ENCODE results near the gene CAMTA1.

Gene CAMTA1

GRCh38 chr1:7476861-7477547 is 691.8 kb downstream of the CAMTA1 start:
- Histone ChIP-seq H3K27ac (ENCODE audit: low read depth, low read length) (no peak overlapping the region), H3K9ac (ENCODE audit: low read depth, low read length) (no peak overlapping the region), H3K9me3 (ENCODE audit: insufficient read depth, low read depth, low read length) (no peaks in the 10 kb centered on the region), H3K36me3 (ENCODE audit: insufficient read depth, low read length) (no peaks in the 10 kb centered on the region), H3K27me3 (ENCODE audit: insufficient read depth, low read length) (no peaks in the 10 kb centered on the region), H3K4me1 (ENCODE audit: insufficient read depth, low read length) (0 out of 2 replicates have a peak, but pooled peaks cover 3% of the 10 kb centered on the region), H3K4me3 (ENCODE audit: low read length) (no peak overlapping the region)
- 81% methylated on average over 17 of the region's 17 CpGs for WGBS

GRCh38 chr1:7477593-7477992 is 692.3 kb downstream of the CAMTA1 start:
- WGBS = 89% methylated on average over 12 of the region's 12 CpGs
- Histone ChIP-seq H3K4me3 (ENCODE audit: low read length) (no peak overlapping the region), H3K4me1 (ENCODE audit: insufficient read depth, low read length) (0 out of 2 replicates have a peak, but pooled peaks cover 3% of the 10 kb centered on the region), H3K27ac (ENCODE audit: low read depth, low read length) (no peak overlapping the region), H3K36me3 (ENCODE audit: insufficient read depth, low read length) (no peaks in the 10 kb centered on the region), H3K9me3 (ENCODE audit: insufficient read depth, low read depth, low read length) (no peaks in the 10 kb centered on the region), H3K27me3 (ENCODE audit: insufficient read depth, low read length) (no peaks in the 10 kb centered on the region), H3K9ac (ENCODE audit: low read depth, low read length) (no peak overlapping the region)

DNA sequence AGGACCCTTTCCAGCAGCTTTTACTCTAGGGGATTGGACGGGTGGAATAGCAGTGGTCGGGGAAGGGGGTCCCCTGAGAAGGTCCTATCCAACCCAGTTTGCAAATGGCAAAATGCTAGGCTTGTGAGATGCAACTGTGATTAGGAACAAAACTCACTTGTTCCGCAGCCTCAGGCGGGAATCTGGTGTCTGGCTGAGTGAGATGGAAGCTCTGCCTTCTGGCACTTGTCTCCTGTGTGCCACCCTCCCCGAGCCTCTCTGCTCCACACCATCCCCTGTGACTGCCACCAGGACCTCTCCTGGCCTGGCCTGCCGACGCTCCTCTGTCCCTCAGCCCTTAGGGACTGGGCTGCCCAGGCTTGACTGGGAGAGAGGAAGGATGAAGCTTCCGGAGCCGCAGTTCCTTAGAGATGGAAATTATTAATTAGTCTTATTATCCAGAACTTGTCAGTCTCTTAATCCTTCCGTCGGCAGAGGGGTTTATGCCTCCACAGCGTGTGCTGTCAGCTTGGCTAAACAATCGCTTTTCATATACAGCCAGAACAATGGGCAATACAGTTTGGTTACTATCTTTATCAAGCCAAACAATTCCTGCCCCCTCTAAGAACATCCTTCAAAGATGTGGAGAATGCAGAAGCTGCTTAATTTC is 693.0 kb downstream of the CAMTA1 start:
- H3K4me3 ChIP-seq (ENCODE audit: low read length) = no peak overlapping the region
- no peak overlapping the region for H3K27ac ChIP-seq (ENCODE audit: low read depth, low read length)
- H3K36me3 ChIP-seq (ENCODE audit: insufficient read depth, low read length) = no peaks in the 10 kb centered on the region
- H3K9me3 ChIP-seq (ENCODE audit: insufficient read depth, low read depth, low read length) = no peaks in the 10 kb centered on the region
- H3K27me3 ChIP-seq (ENCODE audit: insufficient read depth, low read length) = no peaks in the 10 kb centered on the region
- 0 out of 2 replicates have a peak, but pooled peaks cover 3% of the 10 kb centered on the region for H3K4me1 ChIP-seq (ENCODE audit: insufficient read depth, low read length)
- 75% methylated on average over 13 of the region's 13 CpGs for WGBS
- no peak overlapping the region for H3K9ac ChIP-seq (ENCODE audit: low read depth, low read length)

DNA sequence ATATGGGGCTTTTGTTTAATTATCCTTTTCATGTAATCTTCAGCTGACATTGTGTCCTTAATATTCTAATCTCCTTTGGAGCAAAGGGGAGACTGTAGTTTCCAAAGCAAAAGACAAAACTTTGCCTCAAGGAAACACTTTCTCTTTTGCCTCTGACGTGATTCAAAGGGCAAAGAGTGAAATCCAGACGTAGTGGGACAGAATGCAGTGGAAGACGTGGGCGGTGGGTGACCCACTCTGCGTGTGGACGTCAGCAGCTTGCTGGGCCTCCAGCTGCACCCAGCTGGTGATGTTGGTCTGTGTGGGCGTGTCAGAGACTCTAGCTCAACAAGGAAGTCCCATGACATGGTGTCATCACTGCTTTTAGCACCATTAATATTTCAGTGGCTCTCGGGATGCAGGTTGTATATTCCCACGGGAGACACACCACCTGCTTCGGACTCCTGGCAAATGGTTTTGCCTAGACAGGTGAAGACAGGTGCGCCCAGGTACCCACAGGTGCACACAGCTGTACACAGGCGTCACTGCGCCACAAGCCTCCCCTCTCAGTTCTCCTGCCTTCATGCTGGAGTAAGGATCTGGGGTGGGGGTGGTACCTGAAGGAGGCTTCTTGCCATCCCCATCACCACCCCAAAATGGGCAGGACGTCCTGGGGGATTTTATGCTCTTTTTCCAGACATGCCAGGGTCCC is 693.7 kb downstream of the CAMTA1 start:
- Histone ChIP-seq H3K4me1 (ENCODE audit: insufficient read depth, low read length) (0 out of 2 replicates have a peak, but pooled peaks cover 3% of the 10 kb centered on the region), H3K9me3 (ENCODE audit: insufficient read depth, low read depth, low read length) (no peaks in the 10 kb centered on the region), H3K36me3 (ENCODE audit: insufficient read depth, low read length) (no peaks in the 10 kb centered on the region), H3K4me3 (ENCODE audit: low read length) (no peak overlapping the region), H3K27me3 (ENCODE audit: insufficient read depth, low read length) (no peaks in the 10 kb centered on the region), H3K9ac (ENCODE audit: low read depth, low read length) (no peak overlapping the region), H3K27ac (ENCODE audit: low read depth, low read length) (no peak overlapping the region)
- 85% methylated on average over 12 of the region's 14 CpGs for WGBS

DNA sequence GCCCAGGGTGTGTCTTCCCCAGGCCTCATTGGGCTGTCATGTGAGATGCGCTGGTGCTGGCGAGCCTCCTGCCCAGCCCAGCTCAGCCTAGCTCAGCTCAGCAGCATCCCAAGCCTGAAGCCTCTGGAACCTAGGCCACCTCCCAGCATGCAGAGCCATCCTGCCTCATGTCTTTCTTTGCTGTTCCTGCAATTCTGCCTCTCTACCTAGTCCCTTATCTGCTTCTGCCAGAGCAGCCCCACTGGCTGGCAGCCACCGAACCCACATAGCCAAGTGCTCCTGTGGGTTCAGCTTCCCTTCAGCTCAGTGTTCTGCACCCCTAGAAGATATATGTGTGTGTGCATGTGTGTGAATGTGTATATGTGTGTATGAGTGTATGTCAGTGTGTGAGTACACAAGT is 694.3 kb downstream of the CAMTA1 start:
- H3K36me3 ChIP-seq (ENCODE audit: insufficient read depth, low read length) = no peaks in the 10 kb centered on the region
- no peaks in the 10 kb centered on the region for H3K27me3 ChIP-seq (ENCODE audit: insufficient read depth, low read length)
- H3K9ac ChIP-seq (ENCODE audit: low read depth, low read length) = no peak overlapping the region
- no peak overlapping the region for H3K4me3 ChIP-seq (ENCODE audit: low read length)
- H3K4me1 ChIP-seq (ENCODE audit: insufficient read depth, low read length) = 0 out of 2 replicates have a peak, but pooled peaks cover 3% of the 10 kb centered on the region
- H3K9me3 ChIP-seq (ENCODE audit: insufficient read depth, low read depth, low read length) = no peaks in the 10 kb centered on the region
- no peak overlapping the region for H3K27ac ChIP-seq (ENCODE audit: low read depth, low read length)
- 92% methylated on average over 3 of the region's 3 CpGs for WGBS

DNA sequence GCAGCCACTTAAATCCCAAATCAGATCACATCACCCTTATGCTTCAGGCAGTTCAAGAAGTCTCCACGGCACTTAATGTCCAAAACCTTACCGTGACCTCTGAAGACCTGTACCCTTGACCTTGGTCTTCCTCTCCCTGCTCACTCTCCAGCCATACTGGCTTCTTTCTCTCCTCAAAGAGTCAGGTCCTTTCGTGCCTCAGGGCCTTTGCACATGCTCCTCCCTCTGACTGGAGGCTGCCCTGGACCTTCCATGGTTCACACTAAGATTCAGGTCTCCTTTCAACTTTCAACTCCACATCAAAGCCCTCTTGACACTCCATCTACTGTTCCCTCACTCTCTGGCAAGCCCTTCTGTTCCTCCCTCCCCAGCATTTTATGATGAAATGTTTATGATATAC is 695.9 kb downstream of the CAMTA1 start:
- no peak overlapping the region for H3K9ac ChIP-seq (ENCODE audit: low read depth, low read length)
- no peak overlapping the region for H3K27ac ChIP-seq (ENCODE audit: low read depth, low read length)
- WGBS = 74% methylated on average over 3 of the region's 3 CpGs
- H3K4me1 ChIP-seq (ENCODE audit: insufficient read depth, low read length) = 0 out of 2 replicates have a peak, but pooled peaks cover 3% of the 10 kb centered on the region
- no peaks in the 10 kb centered on the region for H3K36me3 ChIP-seq (ENCODE audit: insufficient read depth, low read length)
- H3K4me3 ChIP-seq (ENCODE audit: low read length) = no peak overlapping the region
- H3K27me3 ChIP-seq (ENCODE audit: insufficient read depth, low read length) = no peaks in the 10 kb centered on the region
- no peaks in the 10 kb centered on the region for H3K9me3 ChIP-seq (ENCODE audit: insufficient read depth, low read depth, low read length)

DNA sequence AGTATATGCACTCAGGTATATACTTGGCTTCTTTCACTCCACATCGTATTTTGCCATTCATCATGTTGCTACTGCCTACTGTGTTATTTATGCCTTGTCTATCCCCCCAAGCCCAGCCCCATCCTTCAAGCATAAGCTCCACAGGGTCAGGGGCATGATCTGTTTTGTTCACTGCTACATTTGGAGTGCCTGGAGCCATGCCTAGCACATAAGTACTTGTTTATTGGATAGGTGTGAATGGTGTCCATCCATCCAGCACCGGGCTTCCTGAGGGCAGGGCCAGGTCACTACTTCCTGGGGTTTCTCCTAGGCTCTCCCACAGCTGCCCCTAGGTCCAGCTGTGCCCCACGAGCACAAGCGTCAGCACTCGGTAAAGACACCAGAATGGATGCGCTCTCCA is 696.8 kb downstream of the CAMTA1 start:
- Histone ChIP-seq H3K4me1 (ENCODE audit: insufficient read depth, low read length) (0 out of 2 replicates have a peak, but pooled peaks cover 3% of the 10 kb centered on the region), H3K27me3 (ENCODE audit: insufficient read depth, low read length) (no peaks in the 10 kb centered on the region)

GRCh38 chr1:7482772-7483495 is 697.7 kb downstream of the CAMTA1 start:
- H3K36me3 ChIP-seq (ENCODE audit: insufficient read depth, low read length) = no peaks in the 10 kb centered on the region
- H3K4me1 ChIP-seq (ENCODE audit: insufficient read depth, low read length) = no peaks in the 10 kb centered on the region
- no peak overlapping the region for H3K27ac ChIP-seq (ENCODE audit: low read depth, low read length)
- H3K4me3 ChIP-seq (ENCODE audit: low read length) = no peak overlapping the region
- no peaks in the 10 kb centered on the region for H3K9me3 ChIP-seq (ENCODE audit: insufficient read depth, low read depth, low read length)
- no peaks in the 10 kb centered on the region for H3K27me3 ChIP-seq (ENCODE audit: insufficient read depth, low read length)
- 68% methylated on average over 10 of the region's 10 CpGs for WGBS
- no peak overlapping the region for H3K9ac ChIP-seq (ENCODE audit: low read depth, low read length)

More for the DNA sequence above, 696.8 kb downstream of the CAMTA1 start:
- H3K9me3 ChIP-seq (ENCODE audit: insufficient read depth, low read depth, low read length) = no peaks in the 10 kb centered on the region
- no peak overlapping the region for H3K4me3 ChIP-seq (ENCODE audit: low read length)
- no peaks in the 10 kb centered on the region for H3K36me3 ChIP-seq (ENCODE audit: insufficient read depth, low read length)
- WGBS = 94% methylated on average over 6 of the region's 6 CpGs
- no peak overlapping the region for H3K27ac ChIP-seq (ENCODE audit: low read depth, low read length)
- H3K9ac ChIP-seq (ENCODE audit: low read depth, low read length) = no peak overlapping the region

GRCh38 chr1:7483634-7484383 is 698.6 kb downstream of the CAMTA1 start:
- Histone ChIP-seq H3K27me3 (ENCODE audit: insufficient read depth, low read length) (no peaks in the 10 kb centered on the region), H3K4me1 (ENCODE audit: insufficient read depth, low read length) (no peaks in the 10 kb centered on the region), H3K9me3 (ENCODE audit: insufficient read depth, low read depth, low read length) (no peaks in the 10 kb centered on the region), H3K27ac (ENCODE audit: low read depth, low read length) (no peak overlapping the region), H3K4me3 (ENCODE audit: low read length) (no peak overlapping the region), H3K36me3 (ENCODE audit: insufficient read depth, low read length) (no peaks in the 10 kb centered on the region), H3K9ac (ENCODE audit: low read depth, low read length) (no peak overlapping the region)
- 85% methylated on average over 13 of the region's 13 CpGs for WGBS

DNA sequence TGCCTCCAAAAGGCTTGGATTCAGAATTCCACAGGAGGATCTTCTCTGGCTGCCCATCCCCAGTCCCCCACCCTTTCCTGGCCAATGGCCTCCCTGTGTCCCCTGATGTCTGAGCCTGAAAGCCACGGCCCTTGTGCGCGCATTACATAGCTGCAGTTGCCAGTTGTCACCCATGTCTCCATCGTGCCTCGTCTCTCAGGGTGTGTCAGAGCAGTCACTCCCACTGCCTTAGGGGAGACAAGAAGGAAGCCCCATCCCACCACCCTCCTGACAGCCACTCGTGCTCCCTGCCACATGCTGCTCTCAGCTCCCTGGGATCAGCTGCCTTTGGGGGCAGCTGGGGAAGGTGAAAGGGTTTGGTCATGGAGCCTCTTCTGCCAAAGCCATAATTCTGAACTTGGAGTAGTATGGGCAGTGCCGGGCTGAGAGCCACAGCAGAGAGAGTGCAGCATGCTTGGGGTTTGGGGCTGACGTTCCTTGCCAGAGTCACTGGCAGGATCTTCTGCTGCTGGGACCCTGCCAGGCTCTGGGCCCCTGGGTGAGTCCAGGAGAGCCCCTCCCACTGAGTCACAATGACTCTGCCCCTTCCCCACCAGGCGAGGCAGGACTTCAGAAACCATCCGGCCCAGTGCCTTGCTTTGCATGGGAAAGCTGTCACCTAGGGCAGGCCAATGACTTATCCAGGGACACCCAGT is 700.0 kb downstream of the CAMTA1 start:
- Histone ChIP-seq H3K27ac (ENCODE audit: low read depth, low read length) (no peak overlapping the region), H3K36me3 (ENCODE audit: insufficient read depth, low read length) (no peaks in the 10 kb centered on the region), H3K4me1 (ENCODE audit: insufficient read depth, low read length) (no peaks in the 10 kb centered on the region), H3K9me3 (ENCODE audit: insufficient read depth, low read depth, low read length) (no peaks in the 10 kb centered on the region), H3K4me3 (ENCODE audit: low read length) (no peak overlapping the region), H3K27me3 (ENCODE audit: insufficient read depth, low read length) (no peaks in the 10 kb centered on the region), H3K9ac (ENCODE audit: low read depth, low read length) (no peak overlapping the region)
- 94% methylated on average over 10 of the region's 10 CpGs for WGBS
